K562 (cell line): ENCODE measurements around the gene AKNA. TPM values are rescaled to one million over a fixed set of nuclear protein-coding genes. Genes with fewer than 3 reads are reported as not detected.
"Not testable (repeated sequence)": the region's sequence is repeated elsewhere in the genome, so short reads cannot be mapped to it uniquely, and the experiment has no call there.

Experiments used
- ATAC-seq: fragments of 200-7000 bp; cut with Tn5 transposase; 3 replicates; pipeline ENCODE4 v1.9.1; 2020; ENCODE audit warnings: moderate library complexity
- BruUV-seq: library from RNA; stranded (reverse); fragments of 400-500 nt; replicated peaks from 2 replicates; lab custom pipeline; 2021; lab: Mats Ljungman, UMichigan
- CTCF ChIA-PET: fragments of 300-600 bp; formaldehyde crosslinking; extraction: SDS; loops from one replicate; lab custom pipeline; 2021; ENCODE audit warnings: low intra/inter-chr PET ratio; lab: Yijun Ruan, JAX
- POLR2A ChIA-PET: fragments of 300-600, 350-650 bp; sonication (Branson Sonifier 250); formaldehyde crosslinking; extraction: SDS; loops from one replicate; lab custom pipeline; 2021; ENCODE audit warnings: antibody characterized with exemption, inconsistent platforms; lab: Yijun Ruan, JAX
- DNase-seq, 4 experiments: peaks; one replicate each; pipeline versions ENCODE4 v3.0.0 to v3.0.0-alpha.2; 2011 to 2018; ENCODE audit warnings: low spot score in 3 of 4, mixed read lengths in 3 of 4; ENCODE audit errors: extremely low read depth in 1 of 4
- FAIRE-seq: peaks from 2 replicates; lab custom pipeline; 2011; peaks lifted over from hg19 to GRCh38; lab: Jason Lieb, UNC
- H2AFZ ChIP-seq: 2 replicates; pipeline ENCODE4 v1.6.0; 2011; ENCODE audit warnings: low read depth, low read length, control low read depth, inconsistent platforms
- H3K27ac ChIP-seq: fragments of 200-600 bp; 3 replicates; pipeline ENCODE4 v1.8.0; 2011; ENCODE audit warnings: low read depth, mild to moderate bottlenecking, control low read depth, inconsistent platforms, low read length, moderate library complexity, mixed read lengths; ENCODE audit errors: extremely low read depth
- H3K27me3 ChIP-seq, 2 experiments: fragments of 300-600 bp in 1 of 2; 2 replicates in 1 of 2; 3 replicates in 1 of 2; pipeline versions ENCODE4 v1.6.0 to v1.8.0; 2011; ENCODE audit warnings: inconsistent platforms in 2 of 2, low read length in 2 of 2, mild to moderate bottlenecking in 1 of 2, mixed read lengths in 1 of 2, moderate library complexity in 1 of 2; ENCODE audit not compliant: control insufficient read depth in 2 of 2, insufficient read depth in 2 of 2
- H3K36me3 ChIP-seq: fragments of 300-600 bp; 3 replicates; pipeline ENCODE4 v1.8.0; 2011; ENCODE audit warnings: mild to moderate bottlenecking, low read length, inconsistent platforms; ENCODE audit not compliant: control insufficient read depth, insufficient read depth
- H3K4me1 ChIP-seq, 2 experiments: fragments of 200-600 bp in 1 of 2; replicated peaks in 1 of 2; 2 replicates in 1 of 2; 3 replicates in 1 of 2; pipeline versions ENCODE4 v1.5.1 to v1.8.0; 2011; ENCODE audit warnings: inconsistent platforms in 2 of 2, low read length in 2 of 2, mild to moderate bottlenecking in 1 of 2, mixed read lengths in 1 of 2, moderate library complexity in 1 of 2; ENCODE audit not compliant: control insufficient read depth in 2 of 2, insufficient read depth in 2 of 2
- H3K4me2 ChIP-seq: 2 replicates; pipeline ENCODE4 v1.6.1; 2011; ENCODE audit warnings: low read length, control low read depth, inconsistent platforms, mixed read lengths; ENCODE audit not compliant: insufficient read depth
- H3K4me3 ChIP-seq: fragments of 200-600 bp; sonication (generic), shearing (Covaris generic); 2 replicates; pipeline ENCODE4 v1.5.1; 2016; ENCODE audit warnings: control low read depth, inconsistent platforms
- H3K79me2 ChIP-seq: fragments of 200-600 bp; 3 replicates; pipeline ENCODE4 v1.8.0; 2011; ENCODE audit warnings: low read length, inconsistent platforms; ENCODE audit not compliant: control insufficient read depth, insufficient read depth
- H3K9ac ChIP-seq, 2 experiments: 2 replicates each; pipeline versions ENCODE4 v1.6.0 to v1.6.1; 2011; ENCODE audit warnings: low read depth in 2 of 2, low read length in 2 of 2, control low read depth in 1 of 2, inconsistent platforms in 1 of 2, mild to moderate bottlenecking in 1 of 2, mixed read lengths in 1 of 2; ENCODE audit not compliant: insufficient read depth in 1 of 2
- H3K9me1 ChIP-seq: one replicate; pipeline ENCODE4 v1.6.0; 2011; ENCODE audit warnings: inconsistent platforms, mild to moderate bottlenecking, low read length, moderate library complexity; ENCODE audit not compliant: control insufficient read depth, insufficient read depth
- H3K9me3 ChIP-seq: replicated peaks from 2 replicates; pipeline ENCODE4 v1.5.1; 2011; ENCODE audit warnings: low read depth, low read length, inconsistent platforms; ENCODE audit not compliant: control insufficient read depth, insufficient read depth
- H4K20me1 ChIP-seq: replicated peaks from 2 replicates; pipeline ENCODE4 v1.6.1; 2011; ENCODE audit warnings: low read length, inconsistent platforms, mixed read lengths; ENCODE audit not compliant: control insufficient read depth, insufficient read depth
- CGGBP1 ChIP-seq: fragments of 250-450 bp; sonication (Bioruptor Pico); IDR thresholded peaks from 2 replicates; pipeline ENCODE4 v1.9.0; 2021; ENCODE audit warnings: mild to moderate bottlenecking
- POLR2G ChIP-seq: fragments of 200-400 bp; formaldehyde crosslinking; IDR thresholded peaks from 2 replicates; pipeline ENCODE4 v1.6.1; 2017; ENCODE audit warnings: low read depth, mild to moderate bottlenecking, antibody characterized with exemption, low read length, moderate library complexity
- RERE ChIP-seq: sonication (generic); formaldehyde crosslinking; IDR thresholded peaks from 2 replicates; pipeline ENCODE4 v1.8.0; 2023; ENCODE audit warnings: missing genetic modification reagents, mild to moderate bottlenecking, borderline replicate concordance
- SMAD3 ChIP-seq: fragments of 450-650 bp; formaldehyde crosslinking; conservative IDR thresholded peaks from 2 replicates; pipeline ENCODE4 v1.4.0; 2020; ENCODE audit warnings: mild to moderate bottlenecking
- ZNF764 ChIP-seq: fragments of 250-450 bp; sonication (Bioruptor Pico); IDR thresholded peaks from 2 replicates; pipeline ENCODE4 v1.4.0; 2020; ENCODE audit warnings: low read depth, mild to moderate bottlenecking, moderate library complexity
- WGBS: fragments of 100-300 bp; shearing (Covaris generic); methylation state at CpG from one replicate; pipeline ENCODE4 v1.1.6; 2016; ENCODE audit warnings: low coverage, mixed read lengths; ENCODE audit not compliant: insufficient coverage; ENCODE audit errors: missing lambda C conversion rate; 5-methylcytosine and 5-hydroxymethylcytosine counted together
- in situ Hi-C: fragments of 300-500 bp; cut with MboI; formaldehyde crosslinking; loops from 4 replicates; pipeline ENCODE4 v1.15.0; 2018; ENCODE audit warnings: inconsistent platforms, mixed read lengths
- intact Hi-C: fragments of 100-400 bp; cut with micrococcal nuclease; formaldehyde crosslinking; loops from 2 replicates; pipeline ENCODE4 v1.14.2; 2022
- polyA plus RNA-seq, 8 experiments: library from polyadenylated mRNA; depleted of rRNA in 4 of 8; stranded (reverse) in 5 of 8; unstranded in 3 of 8; fragments of >200 nt; fragmentation: Nextera tagmentation in 2 of 8; fragmentation: Illumina TruSeq in 1 of 8; extraction: Ambion mirVana in 2 of 8; extraction: Trizol in 1 of 8; gene quantifications; 2 replicates each; pipeline versions ENCODE4 v1.2.1 to v1.2.3, GENCODE V29; 2011 to 2014; ENCODE audit warnings: inconsistent platforms in 1 of 8, missing spikeins in 1 of 8
- total RNA-seq, 7 experiments: library from RNA; depleted of rRNA in 6 of 7; stranded (reverse); fragments of >200 nt in 6 of 7; fragmentation: Illumina TruSeq in 2 of 7; extraction: Trizol in 2 of 7; gene quantifications; 2 replicates each; pipeline versions ENCODE4 v1.2.1 to v1.2.3, GENCODE V29; 2011 to 2021; ENCODE audit warnings: low replicate concordance in 1 of 7

Gene AKNA
- total and polyA plus RNA-seq, 9 of the 15 experiments (the other 6 are each of a cell fraction or from before 2014, with no cell fraction given): 0.29 to 20.5 (median 3.9) TPM

DNA sequence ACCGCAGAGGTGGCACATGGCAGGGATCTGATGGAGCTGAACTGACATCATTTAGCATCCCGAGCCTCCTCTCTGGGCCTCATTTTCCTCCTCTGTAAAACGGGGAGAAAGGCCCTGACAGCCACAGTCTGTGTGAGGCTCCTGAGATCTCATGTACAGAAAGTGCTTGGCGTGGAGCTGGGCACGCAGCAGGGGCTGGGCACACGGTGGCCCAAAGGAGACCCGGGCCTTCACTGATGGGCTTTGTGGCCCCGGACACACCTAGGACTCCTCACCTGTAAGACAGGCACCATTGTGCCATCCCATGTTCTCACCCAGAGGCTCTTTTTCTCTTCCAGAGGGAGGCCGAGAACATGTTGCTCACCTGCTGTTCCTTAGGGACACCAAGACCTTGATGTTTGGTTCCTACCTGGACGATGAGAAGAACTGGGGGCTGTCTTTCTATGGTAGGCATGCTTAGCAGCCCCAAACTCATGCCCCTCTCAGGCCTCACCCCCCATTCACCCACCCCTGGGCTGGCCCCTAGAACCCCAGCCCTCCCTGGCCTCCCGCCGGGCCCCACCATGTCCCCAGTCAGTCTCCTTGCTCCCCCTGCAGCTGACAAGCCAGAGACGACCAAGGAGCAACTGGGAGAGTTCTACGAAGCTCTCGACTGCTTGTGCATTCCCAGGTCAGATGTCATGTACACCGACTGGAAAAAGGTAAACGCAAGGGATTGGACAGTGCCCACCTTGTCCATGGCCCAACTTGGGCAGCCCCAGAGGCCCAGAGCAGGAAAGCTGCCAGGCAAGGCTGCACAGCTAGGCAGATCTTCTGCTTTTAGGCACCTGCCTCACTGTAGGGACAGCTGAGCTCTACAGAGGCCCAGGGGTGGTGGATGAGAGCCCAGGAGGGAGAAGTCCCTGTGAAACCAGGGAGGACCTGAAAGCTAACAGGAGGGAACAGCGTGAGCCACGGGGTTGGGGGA is 56.3 kb downstream of the AKNA start:
- not testable (repeated sequence) for BruUV-seq, DNase-seq, H3K4me2 ChIP-seq

GRCh38 chr9:114330636-114331035 is 57.1 kb downstream of the AKNA start:
- no TSS peak for BruUV-seq
- no peak for DNase-seq
- no peaks in the 10 kb centered on the region for H3K79me2 ChIP-seq
- CTCF ChIA-PET: no interaction called here
- no peak overlapping the region for H3K4me2 ChIP-seq
- no peaks in the 10 kb centered on the region for H3K9me3 ChIP-seq
- in situ Hi-C loops (no loop called here), intact Hi-C loops (no loop called here)
- no peaks in the 10 kb centered on the region for H3K9me1 ChIP-seq
- peaks cover 6% of the 10 kb centered on the region; the same call in 1 of the 2 replicates for H4K20me1 ChIP-seq
- no peak for FAIRE-seq
- no peak for TF ChIP-seq ZNF764 (CRISPR knock-in tag)
- no peak for TF ChIP-seq SMAD3 (CRISPR knock-in tag)
- TF ChIP-seq CGGBP1 (CRISPR knock-in tag): no peak
- no peak for TF ChIP-seq RERE (CRISPR knock-in tag)
- H3K4me1 ChIP-seq: no peaks in the 10 kb centered on the region
- peaks cover 20 to 42% of the 10 kb centered on the region in 2 experiments; a peak in 4 of 5 replicates for H3K27me3 ChIP-seq
- 1% methylated on average over 10 of the region's 10 CpGs for WGBS
- no peaks in the 10 kb centered on the region for H3K36me3 ChIP-seq
- H3K27ac ChIP-seq: no peak overlapping the region
- POLR2A ChIA-PET: no interaction called here
- no peak overlapping the region for H2AFZ ChIP-seq
- H3K4me3 ChIP-seq: no peak overlapping the region
- no peak for ATAC-seq
- no peak overlapping the region for H3K9ac ChIP-seq

More for the DNA sequence above, 56.3 kb downstream of the AKNA start:
- FAIRE-seq, H3K4me1 ChIP-seq, H4K20me1 ChIP-seq, H3K9me1 ChIP-seq, H3K4me3 ChIP-seq, intact Hi-C loops, H3K9me3 ChIP-seq: not testable (repeated sequence)
- peak; percentile 47; the same call in 1 of the 2 replicates for TF ChIP-seq POLR2G
- TF ChIP-seq, all 486 proteins: peak for 1; not testable (repeated sequence) for 485
- H2AFZ ChIP-seq, ATAC-seq, H3K36me3 ChIP-seq, H3K79me2 ChIP-seq, CTCF ChIA-PET, H3K9ac ChIP-seq, in situ Hi-C loops, H3K27ac ChIP-seq: not testable (repeated sequence)
- POLR2A ChIA-PET: interaction anchor here (0.6 kb wide), 2 partner anchors 130 to 325 kb away, joined by 3 to 4 read pairs; no protein-coding TSS in a partner anchor
- WGBS: 5% methylated on average over 14 of the region's 19 CpGs
- H3K27me3 ChIP-seq: peaks cover 18 to 38% of the 10 kb centered on the region in 2 experiments; a peak in 4 of 5 replicates
